HepG2 (cell line): Measurements from ENCODE around the gene SH3D19. TPM values are rescaled to one million over a fixed set of nuclear protein-coding genes. Genes with fewer than 3 reads are reported as not detected.

Source experiments
- AGO2 ChIP-seq: fragments of 200-400 bp; formaldehyde crosslinking; optimal IDR thresholded peaks from 2 replicates; pipeline ENCODE3; 2017; ENCODE audit warnings: mild to moderate bottlenecking, low read depth, low read length, moderate library complexity
- AHR ChIP-seq: IDR thresholded peaks from 2 replicates; pipeline ENCODE4 v1.6.1; 2018; ENCODE audit warnings: missing genetic modification reagents, missing compliant biosample characterization
- CBX2 ChIP-seq, 2 experiments: fragments of 200-600 bp in 1 of 2; sonication (generic); formaldehyde crosslinking in 1 of 2; IDR thresholded peaks; 2 replicates each; pipeline versions ENCODE4 v1.7.0 to v1.8.1; 2018 to 2022; ENCODE audit warnings: low read depth in 2 of 2, low read length in 1 of 2, mild to moderate bottlenecking in 1 of 2, missing genetic modification reagents in 1 of 2
- CBX5 ChIP-seq: sonication (generic); formaldehyde crosslinking; IDR thresholded peaks from 2 replicates; pipeline ENCODE4 v1.4.0; 2020; ENCODE audit warnings: missing genetic modification reagents, borderline replicate concordance
- CEBPB ChIP-seq: IDR thresholded peaks from 2 replicates; pipeline ENCODE4 v1.6.1; 2011; ENCODE audit warnings: low read depth, low read length, improper control_type of control experiment, borderline replicate concordance
- CENPT ChIP-seq: sonication (generic); formaldehyde crosslinking; IDR thresholded peaks from 2 replicates; pipeline ENCODE4 v1.8.0; 2022; ENCODE audit warnings: low read depth, mild to moderate bottlenecking, moderate library complexity, missing genetic modification reagents
- FOSL2 ChIP-seq: sonication (generic); formaldehyde crosslinking; IDR thresholded peaks from 2 replicates; pipeline ENCODE4 v1.4.0; 2020; ENCODE audit warnings: missing genetic modification reagents
- HCFC1 ChIP-seq: fragments of 150-350 bp; IDR thresholded peaks from 2 replicates; pipeline ENCODE4 v1.6.1; 2014; ENCODE audit warnings: low read depth, low read length
- HDAC6 ChIP-seq: fragments of 200-600 bp; sonication (generic); IDR thresholded peaks from 2 replicates; pipeline ENCODE4 v1.7.0; 2017; ENCODE audit warnings: mild to moderate bottlenecking, antibody characterized with exemption, low read length, low read depth
- MXI1 ChIP-seq: IDR thresholded peaks from 3 replicates; pipeline ENCODE4 v1.6.1; 2012; ENCODE audit warnings: low read depth, low read length, inconsistent platforms, borderline replicate concordance
- NCOR1 ChIP-seq: fragments of 200-600 bp; sonication (generic); IDR thresholded peaks from 2 replicates; pipeline ENCODE4 v1.7.0; 2017; ENCODE audit warnings: antibody characterized with exemption, low read length, borderline replicate concordance
- PCBP2 ChIP-seq: fragments of 200-400 bp; formaldehyde crosslinking; optimal IDR thresholded peaks from 2 replicates; pipeline ENCODE3; 2018; ENCODE audit warnings: low read length, low read depth; ENCODE audit not compliant: poor library complexity, severe bottlenecking
- REPIN1 ChIP-seq: sonication (generic); formaldehyde crosslinking; IDR thresholded peaks from 2 replicates; pipeline ENCODE4 v1.8.0; 2022; ENCODE audit warnings: missing genetic modification reagents, low read depth, mild to moderate bottlenecking, borderline replicate concordance
- SCMH1 ChIP-seq: sonication (generic); formaldehyde crosslinking; IDR thresholded peaks from 2 replicates; pipeline ENCODE4 v1.9.0; 2021; ENCODE audit warnings: missing genetic modification reagents, mild to moderate bottlenecking, borderline replicate concordance
- SMARCC2 ChIP-seq: fragments of 450-650 bp; IDR thresholded peaks from 2 replicates; pipeline ENCODE4 v1.6.1; 2017; ENCODE audit warnings: antibody characterized with exemption, mild to moderate bottlenecking
- SNRNP70 ChIP-seq: fragments of 200-400 bp; formaldehyde crosslinking; IDR thresholded peaks from 2 replicates; pipeline ENCODE4 v1.6.1; 2017; ENCODE audit warnings: mild to moderate bottlenecking, low read depth, low read length, moderate library complexity
- WIZ ChIP-seq: sonication (generic); formaldehyde crosslinking; IDR thresholded peaks from 2 replicates; pipeline ENCODE4 v1.5.1; 2020; ENCODE audit warnings: mild to moderate bottlenecking, missing genetic modification reagents
- YEATS4 ChIP-seq: sonication (generic); formaldehyde crosslinking; IDR thresholded peaks from 2 replicates; pipeline ENCODE4 v1.4.0; 2020; ENCODE audit warnings: missing genetic modification reagents, borderline replicate concordance
- YY1 ChIP-seq: IDR thresholded peaks from 2 replicates; pipeline ENCODE4 v1.6.1; 2011; ENCODE audit warnings: low read length, low read depth, moderate library complexity, mild to moderate bottlenecking; ENCODE audit not compliant: insufficient read depth, insufficient replicate concordance
- ZFP37 ChIP-seq: sonication (generic); formaldehyde crosslinking; IDR thresholded peaks from 2 replicates; pipeline ENCODE4 v1.4.0; 2020; ENCODE audit warnings: missing genetic modification reagents, borderline replicate concordance
- ZNF335 ChIP-seq: sonication (generic); formaldehyde crosslinking; IDR thresholded peaks from 2 replicates; pipeline ENCODE4 v1.4.0; 2020; ENCODE audit warnings: missing genetic modification reagents
- ZNF484 ChIP-seq: sonication (generic); formaldehyde crosslinking; IDR thresholded peaks from 2 replicates; pipeline ENCODE4 v1.5.1; 2020; ENCODE audit warnings: mild to moderate bottlenecking, low read depth, missing genetic modification reagents, borderline replicate concordance
- ZNF530 ChIP-seq: sonication (generic); formaldehyde crosslinking; IDR thresholded peaks from 2 replicates; pipeline ENCODE4 v1.5.0; 2020; ENCODE audit warnings: low read depth, mild to moderate bottlenecking, missing genetic modification reagents
- ZNF605 ChIP-seq: sonication (generic); formaldehyde crosslinking; IDR thresholded peaks from 2 replicates; pipeline ENCODE4 v1.8.0; 2022; ENCODE audit warnings: mild to moderate bottlenecking, missing genetic modification reagents
- ZNF781 ChIP-seq: sonication (generic); formaldehyde crosslinking; IDR thresholded peaks from 2 replicates; pipeline ENCODE4 v1.5.1; 2020; ENCODE audit warnings: borderline replicate concordance, mild to moderate bottlenecking, missing genetic modification reagents; ENCODE audit errors: not compliant biosample characterization
- ZSCAN31 ChIP-seq: sonication (generic); formaldehyde crosslinking; IDR thresholded peaks from 2 replicates; pipeline ENCODE4 v1.5.0; 2020; ENCODE audit warnings: low read depth, mild to moderate bottlenecking, missing genetic modification reagents
- polyA plus RNA-seq, 8 experiments: library from polyadenylated mRNA; depleted of rRNA in 3 of 8; stranded (reverse) in 7 of 8; unstranded in 1 of 8; fragments of >200 nt; fragmentation: Illumina TruSeq in 4 of 8; extraction: Trizol in 4 of 8; gene quantifications; 2 replicates each; pipeline versions ENCODE4 v1.2.1 to v1.2.3, GENCODE V29; 2011 to 2016; ENCODE audit warnings: low read depth in 4 of 8, missing spikeins in 1 of 8, mixed read lengths in 1 of 8; ENCODE audit not compliant: insufficient read depth in 1 of 8
- total RNA-seq, 5 experiments: library from RNA; depleted of rRNA; stranded (reverse); fragments of >200 nt; fragmentation: Illumina TruSeq; extraction: Trizol; gene quantifications; 2 replicates each; pipeline ENCODE4 v1.2.3, GENCODE V29; 2016; ENCODE audit warnings: low read depth in 1 of 5
- TF ChIP-seq, protein P1 (sequence below): IDR thresholded peaks from 2 replicates; pipeline ENCODE4 v1.6.1; 2016
- TF ChIP-seq, protein P2 (sequence below): sonication (generic); formaldehyde crosslinking; IDR thresholded peaks from 2 replicates; pipeline ENCODE4 v1.8.1; 2023; ENCODE audit warnings: mild to moderate bottlenecking, moderate library complexity, missing genetic modification reagents

The SH3D19 gene
- total and polyA plus RNA-seq, 2 of the 13 experiments (the other 11 are each of a cell fraction or from before 2014, with no cell fraction given) = 31.2 to 38.0 TPM

DNA sequence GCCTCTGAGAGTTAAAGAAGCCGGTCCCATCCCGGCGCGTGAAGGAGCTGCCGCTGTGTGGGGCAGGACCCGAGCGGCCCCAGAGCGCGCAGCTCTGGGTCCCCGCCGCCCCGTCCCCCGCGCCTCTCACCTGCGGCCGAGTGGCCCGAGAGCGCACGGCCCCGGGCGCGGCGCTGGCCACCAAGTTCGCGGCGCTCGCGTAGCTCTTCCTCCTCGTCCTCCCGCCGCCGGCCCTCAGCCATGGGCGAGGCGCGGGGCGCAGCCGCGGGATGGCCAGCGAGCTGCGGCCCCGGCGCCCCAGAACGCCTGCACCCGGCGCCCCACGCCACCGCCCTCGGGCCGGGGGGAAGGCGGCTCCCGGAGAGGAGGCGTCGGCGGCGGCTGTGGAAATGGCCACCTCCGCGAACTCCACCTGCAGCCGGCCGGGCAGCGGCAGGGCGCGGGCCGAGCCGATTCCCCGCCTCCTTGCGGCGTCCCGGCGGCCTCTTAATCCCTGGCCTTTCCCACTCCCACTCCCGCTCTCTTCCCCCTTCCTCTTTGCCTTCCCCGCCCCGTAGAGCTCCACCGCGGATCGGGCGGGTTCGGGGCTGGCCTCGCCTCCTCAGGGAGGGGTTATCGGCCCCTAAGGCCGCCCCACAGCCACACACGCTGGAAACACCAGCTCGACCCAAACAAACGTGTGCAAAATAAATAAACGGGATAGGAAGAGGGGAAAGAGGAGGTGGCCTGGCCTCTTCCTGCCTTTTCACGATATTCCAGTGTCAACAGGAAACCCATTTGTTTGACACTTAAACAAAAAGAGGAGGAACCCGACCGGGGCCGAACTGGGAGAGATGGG, at the start of gene SH3D19 (continued):
- no peak for TF ChIP-seq CEBPB
- TF ChIP-seq PCBP2 = peak; percentile 70
- TF ChIP-seq, protein P1, sequence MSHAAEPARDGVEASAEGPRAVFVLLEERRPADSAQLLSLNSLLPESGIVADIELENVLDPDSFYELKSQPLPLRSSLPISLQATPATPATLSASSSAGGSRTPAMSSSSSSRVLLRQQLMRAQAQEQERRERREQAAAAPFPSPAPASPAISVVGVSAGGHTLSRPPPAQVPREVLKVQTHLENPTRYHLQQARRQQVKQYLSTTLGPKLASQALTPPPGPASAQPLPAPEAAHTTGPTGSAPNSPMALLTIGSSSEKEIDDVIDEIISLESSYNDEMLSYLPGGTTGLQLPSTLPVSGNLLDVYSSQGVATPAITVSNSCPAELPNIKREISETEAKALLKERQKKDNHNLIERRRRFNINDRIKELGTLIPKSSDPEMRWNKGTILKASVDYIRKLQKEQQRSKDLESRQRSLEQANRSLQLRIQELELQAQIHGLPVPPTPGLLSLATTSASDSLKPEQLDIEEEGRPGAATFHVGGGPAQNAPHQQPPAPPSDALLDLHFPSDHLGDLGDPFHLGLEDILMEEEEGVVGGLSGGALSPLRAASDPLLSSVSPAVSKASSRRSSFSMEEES (CRISPR knock-in tag) = peak; percentile 88
- peak; percentile 89 for TF ChIP-seq FOSL2 (CRISPR knock-in tag)
- TF ChIP-seq ZNF781 = no peak
- TF ChIP-seq ZNF335 = peak; percentile 67
- TF ChIP-seq, protein P2, sequence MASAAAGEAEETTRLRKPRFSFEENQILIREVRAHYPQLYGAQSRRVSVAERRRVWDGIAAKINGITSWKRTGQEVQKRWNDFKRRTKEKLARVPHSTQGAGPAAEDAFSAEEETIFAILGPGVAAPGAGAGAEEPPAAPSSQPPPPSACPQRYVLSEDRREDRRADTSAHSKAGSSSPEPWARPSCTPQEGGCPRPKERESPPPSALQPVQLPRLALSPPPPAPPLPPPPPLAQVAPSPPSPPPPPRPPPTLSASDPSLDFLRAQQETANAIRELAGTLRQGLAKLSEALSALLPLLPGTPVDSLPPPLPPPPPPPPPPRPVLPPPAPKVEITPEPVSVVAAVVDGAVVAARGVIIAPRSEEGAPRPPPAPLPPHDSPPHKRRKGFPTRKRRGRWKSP (CRISPR knock-in tag) = peak; percentile 75; the same call in 1 of the 2 replicates
- peak; percentile 84; the same call in 1 of the 2 replicates for TF ChIP-seq REPIN1
- no peak for TF ChIP-seq SMARCC2
- TF ChIP-seq WIZ (CRISPR knock-in tag) = no peak
- TF ChIP-seq AHR (CRISPR knock-in tag) = peak; percentile 82
- TF ChIP-seq YEATS4 (CRISPR knock-in tag) = peak; percentile 33; the same call in 1 of the 2 replicates
- TF ChIP-seq CBX5 (CRISPR knock-in tag) = peak; percentile 78; the same call in 1 of the 2 replicates
- peak; percentile 78; the same call in 1 of the 3 replicates for TF ChIP-seq MXI1
- TF ChIP-seq ZSCAN31 (CRISPR knock-in tag) = no peak
- TF ChIP-seq HDAC6 = no peak
- TF ChIP-seq CENPT (CRISPR knock-in tag) = no peak
- no peak for TF ChIP-seq SCMH1 (CRISPR knock-in tag)
- peak; percentile 93 for TF ChIP-seq AGO2
- TF ChIP-seq YY1 = peak; percentile 46
- peak; percentile 83; the same call in 1 of the 2 replicates for TF ChIP-seq NCOR1
- peak; percentile 59; the same call in 1 of the 2 replicates for TF ChIP-seq ZNF605 (CRISPR knock-in tag)
- no peak for TF ChIP-seq ZNF530 (CRISPR knock-in tag)
- no peak; the same call in 1 of the 2 replicates for TF ChIP-seq HCFC1
- no peak for TF ChIP-seq ZFP37 (CRISPR knock-in tag)
- no peak for TF ChIP-seq ZNF484 (CRISPR knock-in tag)
- TF ChIP-seq SNRNP70 = no peak
- no peak for TF ChIP-seq CBX2 (IDR thresholded peaks at IDR 0.05; ENCODE audit: low read depth, low read length)
- TF ChIP-seq CBX2 (CRISPR knock-in tag; IDR thresholded peaks at IDR 0.05; ENCODE audit: low read depth) = no peak
